ENCODE measurements around the gene NOTO. TPM values are rescaled to one million over a fixed set of nuclear protein-coding genes. Genes with fewer than 3 reads are reported as not detected.

NOTO gene
- total RNA-seq, 1 donor from 2014 or later, result not detected

DNA sequence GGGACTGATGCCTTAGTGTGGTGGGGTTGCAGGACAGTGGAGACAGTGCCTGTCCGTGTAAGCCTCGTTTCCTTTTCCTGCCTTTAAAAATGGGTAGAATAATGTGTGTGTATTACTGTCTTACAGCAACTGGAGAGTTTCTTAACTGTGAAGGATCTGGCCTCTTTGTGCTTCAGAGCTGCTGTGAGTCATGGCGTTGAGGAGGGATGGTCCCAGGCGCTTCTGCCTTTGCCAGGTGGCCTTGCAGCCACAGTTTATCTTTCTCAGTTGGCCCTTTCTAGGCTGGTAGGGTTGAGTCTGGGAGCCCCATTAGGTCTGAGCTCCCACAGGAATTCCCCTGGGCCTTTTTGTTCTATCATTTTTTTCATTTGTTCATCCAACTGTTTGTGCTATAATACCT lies 21.4 kb downstream of the NOTO start:
- H3K4me3 ChIP-seq (ENCODE audit: insufficient read depth, low read depth, low read length), result no peak overlapping the region
- H3K27ac ChIP-seq (ENCODE audit: low read depth, low read length), result no peak overlapping the region
- H4K20me1 ChIP-seq (ENCODE audit: insufficient read depth, low read length), result peaks cover 2% of the 10 kb centered on the region
- Mint-ChIP-seq H3K27me3 (ENCODE audit: low read depth, unreplicated experiment) (no peaks in the 10 kb centered on the region), H3K4me1 (ENCODE audit: low read depth, unreplicated experiment) (peaks cover 5% of the 10 kb centered on the region), H3K36me3 (ENCODE audit: low read depth, unreplicated experiment) (peaks cover 27% of the 10 kb centered on the region), H3K4me3 (ENCODE audit: unreplicated experiment) (no peak overlapping the region), H3K27ac (ENCODE audit: unreplicated experiment) (no peak overlapping the region), H3K9me3 (ENCODE audit: unreplicated experiment) (no peaks in the 10 kb centered on the region)
- no peak overlapping the region for H3K9ac ChIP-seq (ENCODE audit: low read length)
- no peak overlapping the region for H3K4me2 ChIP-seq (ENCODE audit: low read length)
- H3K4me1 ChIP-seq (ENCODE audit: insufficient read depth, low read length), result no peaks in the 10 kb centered on the region
- no peaks in the 10 kb centered on the region for H3K9me3 ChIP-seq (ENCODE audit: insufficient read depth, low read depth, low read length)
- TF ChIP-seq, protein P1, sequence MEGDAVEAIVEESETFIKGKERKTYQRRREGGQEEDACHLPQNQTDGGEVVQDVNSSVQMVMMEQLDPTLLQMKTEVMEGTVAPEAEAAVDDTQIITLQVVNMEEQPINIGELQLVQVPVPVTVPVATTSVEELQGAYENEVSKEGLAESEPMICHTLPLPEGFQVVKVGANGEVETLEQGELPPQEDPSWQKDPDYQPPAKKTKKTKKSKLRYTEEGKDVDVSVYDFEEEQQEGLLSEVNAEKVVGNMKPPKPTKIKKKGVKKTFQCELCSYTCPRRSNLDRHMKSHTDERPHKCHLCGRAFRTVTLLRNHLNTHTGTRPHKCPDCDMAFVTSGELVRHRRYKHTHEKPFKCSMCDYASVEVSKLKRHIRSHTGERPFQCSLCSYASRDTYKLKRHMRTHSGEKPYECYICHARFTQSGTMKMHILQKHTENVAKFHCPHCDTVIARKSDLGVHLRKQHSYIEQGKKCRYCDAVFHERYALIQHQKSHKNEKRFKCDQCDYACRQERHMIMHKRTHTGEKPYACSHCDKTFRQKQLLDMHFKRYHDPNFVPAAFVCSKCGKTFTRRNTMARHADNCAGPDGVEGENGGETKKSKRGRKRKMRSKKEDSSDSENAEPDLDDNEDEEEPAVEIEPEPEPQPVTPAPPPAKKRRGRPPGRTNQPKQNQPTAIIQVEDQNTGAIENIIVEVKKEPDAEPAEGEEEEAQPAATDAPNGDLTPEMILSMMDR (IDR thresholded peaks at IDR 0.05; ENCODE audit: insufficient read depth, low read depth, low read length), result no peak
- TF ChIP-seq EZH2 (IDR thresholded peaks at IDR 0.05; ENCODE audit: insufficient read depth, low read length), result no peak
- peaks cover under 1% of the 10 kb centered on the region for H3K79me2 ChIP-seq (ENCODE audit: insufficient read depth, low read length)
- H2AFZ ChIP-seq (ENCODE audit: low read depth, low read length), result no peak overlapping the region
- peaks cover 9% of the 10 kb centered on the region for H3K36me3 ChIP-seq (ENCODE audit: insufficient read depth, low read length)
- FAIRE-seq (no peak), DNase-seq (ENCODE audit: low read depth) (no peak)
- no peaks in the 10 kb centered on the region for H3K27me3 ChIP-seq (ENCODE audit: insufficient read depth, low read length)

DNA sequence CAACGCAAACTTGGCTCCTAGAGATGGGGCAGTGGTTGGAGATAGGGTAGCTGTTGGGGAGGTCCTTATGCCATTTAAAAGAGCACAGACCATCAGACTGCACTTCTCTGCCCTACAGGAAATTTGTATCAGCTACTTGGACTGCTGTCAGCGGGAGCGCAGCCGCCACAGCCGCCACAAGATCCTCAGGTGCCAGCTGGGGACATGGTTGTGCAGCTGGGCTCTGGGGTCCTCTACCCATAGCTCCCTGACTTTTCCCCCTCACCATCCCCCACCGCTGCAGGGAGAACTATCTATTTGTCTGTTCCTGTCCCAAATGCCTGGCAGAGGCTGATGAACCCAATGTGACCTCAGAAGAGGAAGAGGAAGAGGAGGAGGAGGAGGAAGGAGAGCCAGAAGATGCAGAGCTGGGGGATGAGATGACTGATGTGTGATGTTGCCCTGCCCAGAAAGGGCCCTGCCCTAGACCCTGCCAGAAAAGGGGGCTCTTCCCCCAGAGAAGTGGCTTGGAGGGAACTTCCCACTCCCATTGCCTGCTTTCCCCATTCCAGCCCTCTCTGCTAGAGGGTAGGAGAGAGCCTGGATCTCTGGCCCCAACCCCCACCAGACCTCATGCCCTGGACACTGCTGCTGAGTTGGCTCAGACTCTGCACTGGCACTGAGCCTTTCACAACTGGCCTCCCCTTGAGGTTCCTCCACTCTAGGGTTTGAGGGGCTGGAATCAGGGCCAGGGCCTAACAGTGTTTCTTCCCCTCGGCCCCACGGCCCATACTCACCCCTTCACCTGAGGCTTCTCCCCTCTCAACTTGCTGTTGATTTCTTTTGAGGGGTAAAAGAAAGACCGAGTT lies 23.4 kb downstream of the NOTO start:
- Histone ChIP-seq H3K9ac (ENCODE audit: low read length) (no peak overlapping the region), H3K4me1 (ENCODE audit: insufficient read depth, low read length) (no peaks in the 10 kb centered on the region), H3K9me3 (ENCODE audit: insufficient read depth, low read depth, low read length) (no peaks in the 10 kb centered on the region), H3K4me3 (ENCODE audit: insufficient read depth, low read depth, low read length) (no peak overlapping the region), H3K36me3 (ENCODE audit: insufficient read depth, low read length) (peaks cover 14% of the 10 kb centered on the region), H2AFZ (ENCODE audit: low read depth, low read length) (no peak overlapping the region), H3K4me2 (ENCODE audit: low read length) (no peak overlapping the region), H3K79me2 (ENCODE audit: insufficient read depth, low read length) (no peaks in the 10 kb centered on the region), H4K20me1 (ENCODE audit: insufficient read depth, low read length) (no peaks in the 10 kb centered on the region), H3K27me3 (ENCODE audit: insufficient read depth, low read length) (no peaks in the 10 kb centered on the region), H3K27ac (ENCODE audit: low read depth, low read length) (no peak overlapping the region)
- Mint-ChIP-seq H3K9me3 (ENCODE audit: unreplicated experiment) (no peaks in the 10 kb centered on the region), H3K4me3 (ENCODE audit: unreplicated experiment) (no peak overlapping the region), H3K27me3 (ENCODE audit: low read depth, unreplicated experiment) (no peaks in the 10 kb centered on the region), H3K4me1 (ENCODE audit: low read depth, unreplicated experiment) (peaks cover 5% of the 10 kb centered on the region), H3K27ac (ENCODE audit: unreplicated experiment) (no peak overlapping the region), H3K36me3 (ENCODE audit: low read depth, unreplicated experiment) (peaks cover 29% of the 10 kb centered on the region)
- no peak for DNase-seq (ENCODE audit: low read depth)
- no peak for FAIRE-seq
- no peak for TF ChIP-seq EZH2 (IDR thresholded peaks at IDR 0.05; ENCODE audit: insufficient read depth, low read length)
- TF ChIP-seq, protein P1 (IDR thresholded peaks at IDR 0.05; ENCODE audit: insufficient read depth, low read depth, low read length), result no peak

DNA sequence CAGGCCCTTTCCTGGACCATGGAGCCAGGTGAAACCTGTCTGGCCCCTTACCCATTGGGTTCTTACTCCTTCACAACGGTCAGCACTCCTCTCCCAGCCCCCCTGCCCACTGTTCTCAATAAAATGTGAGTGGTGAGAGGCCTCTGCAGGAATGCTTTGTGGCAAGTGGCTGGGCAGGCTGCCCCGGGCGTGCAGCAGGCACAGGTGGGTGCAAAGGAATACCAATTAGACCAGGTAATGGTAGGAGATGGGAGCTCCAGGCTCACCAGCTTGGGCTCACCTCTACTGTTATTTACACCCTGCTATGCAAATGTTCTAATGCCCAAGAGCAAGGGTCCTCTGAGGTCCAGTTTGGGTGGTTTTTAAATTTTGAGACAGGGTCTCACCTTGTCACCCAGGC lies 24.7 kb downstream of the NOTO start:
- no peak overlapping the region for H2AFZ ChIP-seq (ENCODE audit: low read depth, low read length)
- H3K9me3 Mint-ChIP-seq (ENCODE audit: unreplicated experiment), result no peaks in the 10 kb centered on the region
- H3K4me3 ChIP-seq (ENCODE audit: insufficient read depth, low read depth, low read length), result no peak overlapping the region
- DNase-seq (ENCODE audit: low read depth) (no peak), FAIRE-seq (no peak)
- peaks cover 18% of the 10 kb centered on the region for H3K36me3 Mint-ChIP-seq (ENCODE audit: low read depth, unreplicated experiment)
- H3K4me3 Mint-ChIP-seq (ENCODE audit: unreplicated experiment), result no peak overlapping the region
- no peak overlapping the region for H3K27ac ChIP-seq (ENCODE audit: low read depth, low read length)
- H3K4me1 Mint-ChIP-seq (ENCODE audit: low read depth, unreplicated experiment), result peaks cover 5% of the 10 kb centered on the region
- TF ChIP-seq, protein P1 (IDR thresholded peaks at IDR 0.05; ENCODE audit: insufficient read depth, low read depth, low read length), result no peak
- no peak for TF ChIP-seq EZH2 (IDR thresholded peaks at IDR 0.05; ENCODE audit: insufficient read depth, low read length)
- no peaks in the 10 kb centered on the region for H3K9me3 ChIP-seq (ENCODE audit: insufficient read depth, low read depth, low read length)
- H3K4me1 ChIP-seq (ENCODE audit: insufficient read depth, low read length), result no peaks in the 10 kb centered on the region
- no peaks in the 10 kb centered on the region for H4K20me1 ChIP-seq (ENCODE audit: insufficient read depth, low read length)
- H3K79me2 ChIP-seq (ENCODE audit: insufficient read depth, low read length), result no peaks in the 10 kb centered on the region
- no peak overlapping the region for H3K4me2 ChIP-seq (ENCODE audit: low read length)
- H3K27me3 Mint-ChIP-seq (ENCODE audit: low read depth, unreplicated experiment), result no peaks in the 10 kb centered on the region
- no peaks in the 10 kb centered on the region for H3K27me3 ChIP-seq (ENCODE audit: insufficient read depth, low read length)
- no peak overlapping the region for H3K27ac Mint-ChIP-seq (ENCODE audit: unreplicated experiment)
- H3K36me3 ChIP-seq (ENCODE audit: insufficient read depth, low read length), result peaks cover 11% of the 10 kb centered on the region
- H3K9ac ChIP-seq (ENCODE audit: low read length), result no peak overlapping the region
